BE2C (cell line): ENCODE data around the gene TOX3.

Source experiments
- DNase-seq: peaks from one replicate; pipeline ENCODE4 v3.0.0-alpha.2; 2020
- H3K27me3 ChIP-seq: fragments of 250-450 bp; sonication (Bioruptor Pico); 2 replicates; pipeline ENCODE4 v1.5.1; 2020; ENCODE audit warnings: mild to moderate bottlenecking
- H3K36me3 ChIP-seq: fragments of 250-450 bp; sonication (Bioruptor Pico); 2 replicates; pipeline ENCODE4 v1.5.1; 2020; ENCODE audit warnings: mild to moderate bottlenecking
- H3K4me1 ChIP-seq: fragments of 250-450 bp; sonication (Bioruptor Pico); 2 replicates; pipeline ENCODE4 v1.5.1; 2020
- H3K4me3 ChIP-seq: 2 replicates; pipeline ENCODE4 v1.5.1; 2011; ENCODE audit warnings: low read depth, low read length
- H3K9me3 ChIP-seq: fragments of 250-450 bp; sonication (Bioruptor Pico); 2 replicates; pipeline ENCODE4 v1.5.1; 2020
- CTCF ChIP-seq: IDR thresholded peaks from 2 replicates; pipeline ENCODE4 v1.5.1; 2012; ENCODE audit warnings: mild to moderate bottlenecking, low read depth, low read length

TOX3 gene

GRCh38 chr16:52422307-52422706 lies 124.6 kb downstream of the TOX3 start:
- no peaks in the 10 kb centered on the region for H3K36me3 ChIP-seq
- no peaks in the 10 kb centered on the region for H3K4me1 ChIP-seq
- no peak for TF ChIP-seq CTCF
- H3K27me3 ChIP-seq = no peaks in the 10 kb centered on the region
- no peak for DNase-seq
- no peak overlapping the region for H3K4me3 ChIP-seq
- H3K9me3 ChIP-seq = no peaks in the 10 kb centered on the region

- Histone ChIP-seq H3K4me1 (no peaks in the 10 kb centered on the region), H3K36me3 (no peaks in the 10 kb centered on the region), H3K4me3 (no peak overlapping the region), H3K9me3 (no peaks in the 10 kb centered on the region), H3K27me3 (no peaks in the 10 kb centered on the region)
- TF ChIP-seq CTCF = no peak
- no peak for DNase-seq
These were observed 128.7 kb downstream of the TOX3 start for GRCh38 chr16:52418201-52418600.

DNA sequence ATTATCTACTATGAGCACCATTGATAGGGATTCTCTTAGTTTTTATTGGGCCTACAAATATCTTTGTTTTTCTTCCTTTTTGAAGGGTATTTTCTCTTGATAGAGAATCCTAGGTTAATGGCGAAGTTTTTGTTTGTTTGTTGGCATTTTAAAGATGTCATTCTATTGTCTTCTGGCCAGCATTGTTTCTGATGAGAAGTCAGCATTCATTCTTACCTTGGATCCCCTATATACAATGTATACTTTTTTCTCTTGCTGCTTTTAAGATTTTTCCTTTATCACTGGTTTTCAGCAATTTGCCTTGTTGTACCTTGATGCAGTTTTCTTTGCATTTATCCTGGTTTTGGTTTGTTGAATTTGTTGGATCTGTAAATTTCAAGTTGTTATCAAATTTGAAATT lies 130.1 kb downstream of the TOX3 start:
- H3K9me3 ChIP-seq = no peaks in the 10 kb centered on the region
- no peaks in the 10 kb centered on the region for H3K4me1 ChIP-seq
- no peak overlapping the region for H3K4me3 ChIP-seq
- no peak for DNase-seq
- no peaks in the 10 kb centered on the region for H3K27me3 ChIP-seq
- no peaks in the 10 kb centered on the region for H3K36me3 ChIP-seq
- TF ChIP-seq CTCF = no peak

DNA sequence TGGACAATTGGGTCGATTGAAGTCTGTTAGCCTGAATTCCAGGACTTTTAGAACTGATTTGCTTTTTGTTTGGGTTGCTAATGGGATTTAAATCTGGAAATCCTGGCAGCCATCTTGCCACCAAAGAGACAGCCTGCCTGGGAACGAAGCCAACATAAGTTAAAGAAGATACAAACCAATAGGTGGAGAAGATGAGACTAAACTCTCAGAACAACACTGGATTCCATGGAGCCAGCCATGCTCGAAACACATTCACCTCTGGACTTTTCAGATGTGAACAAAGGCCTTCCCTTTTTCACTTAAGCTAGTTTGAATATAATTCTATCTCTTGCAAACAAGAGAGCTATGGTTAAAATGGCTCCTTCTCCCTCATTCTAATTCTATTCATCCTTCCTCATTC lies 135.9 kb downstream of the TOX3 start:
- no peak for TF ChIP-seq CTCF
- H3K4me1 ChIP-seq = no peaks in the 10 kb centered on the region
- H3K36me3 ChIP-seq = no peaks in the 10 kb centered on the region
- H3K27me3 ChIP-seq = no peaks in the 10 kb centered on the region
- no peak for DNase-seq
- H3K4me3 ChIP-seq = no peak overlapping the region
- H3K9me3 ChIP-seq = no peaks in the 10 kb centered on the region

DNA sequence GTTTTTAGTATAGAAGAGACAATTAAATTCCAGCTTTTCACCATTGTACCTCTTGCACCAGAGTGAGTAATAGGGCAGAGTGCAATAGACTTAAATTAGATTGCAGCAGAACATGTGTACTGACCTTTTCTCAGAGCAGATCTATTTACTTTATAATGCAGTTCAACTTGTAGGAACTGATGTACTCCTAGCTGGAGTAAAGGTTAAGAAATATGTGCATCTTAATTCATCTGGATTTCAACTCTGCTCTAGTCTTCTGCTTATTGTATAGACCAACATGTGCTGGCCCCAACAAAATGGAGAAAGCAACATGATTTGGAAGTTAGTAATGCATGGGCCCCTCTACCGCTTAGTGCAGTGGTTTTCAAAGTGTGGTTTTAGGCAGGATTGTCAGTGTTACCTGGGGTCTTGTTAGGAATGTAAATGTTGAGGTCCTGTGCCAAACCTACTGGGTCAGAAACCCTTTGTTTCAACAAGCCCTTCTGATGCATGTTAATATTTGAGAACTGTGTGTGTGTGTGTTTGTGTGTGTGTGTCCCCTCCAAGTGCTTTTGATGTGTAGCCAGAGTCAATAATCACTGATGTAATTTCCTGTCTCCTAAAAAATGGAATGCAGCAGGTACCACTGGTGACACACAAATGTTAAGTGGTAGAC lies 138.6 kb downstream of the TOX3 start:
- Histone ChIP-seq H3K36me3 (no peaks in the 10 kb centered on the region), H3K4me1 (no peaks in the 10 kb centered on the region), H3K27me3 (no peaks in the 10 kb centered on the region), H3K9me3 (no peaks in the 10 kb centered on the region), H3K4me3 (no peak overlapping the region)
- DNase-seq = no peak
- TF ChIP-seq CTCF = no peak

DNA sequence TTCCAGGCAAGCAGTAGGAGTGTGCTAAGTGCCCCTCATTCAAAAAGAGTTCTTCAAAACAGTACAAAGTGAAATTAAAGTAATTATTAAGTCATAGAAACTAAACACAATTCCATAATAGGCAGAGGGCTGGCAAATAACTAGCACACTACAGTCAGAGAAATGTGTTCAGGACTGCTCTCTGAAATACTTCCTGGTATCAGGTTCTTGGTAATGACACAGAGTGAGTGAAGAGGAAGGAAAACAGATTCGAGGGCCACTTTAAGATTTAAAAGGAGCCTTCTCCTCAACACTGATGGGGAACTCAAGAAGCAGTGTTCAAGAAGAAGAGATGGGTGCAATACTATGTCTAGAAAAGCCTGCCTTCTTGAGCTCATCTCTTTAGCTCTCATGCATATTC lies 139.2 kb downstream of the TOX3 start:
- DNase-seq = no peak
- no peak overlapping the region for H3K4me3 ChIP-seq
- no peaks in the 10 kb centered on the region for H3K4me1 ChIP-seq
- no peak for TF ChIP-seq CTCF
- H3K27me3 ChIP-seq = no peaks in the 10 kb centered on the region
- no peaks in the 10 kb centered on the region for H3K36me3 ChIP-seq
- H3K9me3 ChIP-seq = no peaks in the 10 kb centered on the region
